ENCODE measurements around the gene CSNK1A1. TPM values are rescaled to one million over a fixed set of nuclear protein-coding genes. Genes with fewer than 3 reads are reported as not detected.

CSNK1A1 gene
- total and polyA plus RNA-seq, 5 experiments from 2014 or later = 133 to 197 (median 143) TPM

DNA sequence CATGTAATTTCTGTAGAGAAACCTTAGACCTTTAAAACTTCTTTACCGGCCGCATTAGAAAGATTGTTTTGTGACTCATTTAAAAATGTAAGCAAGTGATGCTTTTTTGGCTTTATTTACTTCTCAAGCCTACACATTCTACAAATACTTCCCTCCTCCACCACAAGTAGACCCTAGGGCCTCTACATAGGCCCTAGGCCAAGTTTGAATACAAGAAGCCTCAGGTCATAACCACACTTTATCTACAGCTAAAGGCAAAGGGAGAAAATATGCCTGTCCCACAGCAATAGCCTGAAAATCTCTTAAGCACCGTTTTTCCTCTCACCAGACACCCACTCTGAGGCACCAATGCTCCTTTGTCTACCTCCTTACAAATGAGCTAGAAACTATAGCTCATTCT is 53.9 kb downstream of the CSNK1A1 start:
- DNase-seq = no peak
- H3K9me3 Mint-ChIP-seq = no peaks in the 10 kb centered on the region
- H3K27me3 Mint-ChIP-seq = no peaks in the 10 kb centered on the region
- no peak overlapping the region for H3K4me3 Mint-ChIP-seq
- ATAC-seq = no peak
- POLR2A ChIA-PET = interaction anchor here (0.6 to 1.0 kb wide), 2 partner anchors 17 to 417 kb away, joined by 4 read pairs; no protein-coding TSS in a partner anchor
- peaks cover 0 to 3% (median 0%) of the 10 kb centered on the region in 4 donors for H3K4me1 Mint-ChIP-seq
- H3K27ac Mint-ChIP-seq = peak overlapping the region in 7 of 10 donors; percentile 0 to 76 (median 45)
- peaks cover 0 to 70% (median 20%) of the 10 kb centered on the region in 3 donors for H3K36me3 Mint-ChIP-seq

DNA sequence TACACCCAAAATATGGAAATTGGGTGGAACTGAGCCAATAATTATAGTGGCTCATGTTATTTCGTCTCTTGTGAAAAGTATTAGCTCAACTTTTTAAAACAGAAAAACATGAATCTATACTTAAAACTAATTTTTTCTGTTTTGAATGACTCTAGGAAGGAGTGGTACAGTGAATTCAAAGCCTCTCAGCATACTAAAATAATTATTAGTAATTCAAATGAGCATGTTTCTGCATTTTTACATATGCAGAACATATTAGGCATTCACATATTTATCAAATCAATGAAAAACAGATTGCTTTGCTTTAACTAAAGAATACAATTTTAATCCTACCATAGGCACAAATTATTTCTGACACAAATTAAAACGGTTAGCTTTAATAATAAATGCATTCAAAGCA is 54.3 kb downstream of the CSNK1A1 start:
- DNase-seq (no peak), ATAC-seq (no peak)
- H3K4me1 Mint-ChIP-seq = peaks cover 0 to 3% (median 0%) of the 10 kb centered on the region in 4 donors
- H3K36me3 Mint-ChIP-seq = peaks cover 0 to 68% (median 20%) of the 10 kb centered on the region in 3 donors
- H3K27ac Mint-ChIP-seq = peak overlapping the region in 1 of 10 donors; percentile 50
- no peak overlapping the region for H3K4me3 Mint-ChIP-seq
- H3K9me3 Mint-ChIP-seq = no peaks in the 10 kb centered on the region
- POLR2A ChIA-PET = interaction anchor here (1.0 kb wide), 1 partner anchor 17 kb away, joined by 4 read pairs; no protein-coding TSS in a partner anchor
- H3K27me3 Mint-ChIP-seq = no peaks in the 10 kb centered on the region

DNA sequence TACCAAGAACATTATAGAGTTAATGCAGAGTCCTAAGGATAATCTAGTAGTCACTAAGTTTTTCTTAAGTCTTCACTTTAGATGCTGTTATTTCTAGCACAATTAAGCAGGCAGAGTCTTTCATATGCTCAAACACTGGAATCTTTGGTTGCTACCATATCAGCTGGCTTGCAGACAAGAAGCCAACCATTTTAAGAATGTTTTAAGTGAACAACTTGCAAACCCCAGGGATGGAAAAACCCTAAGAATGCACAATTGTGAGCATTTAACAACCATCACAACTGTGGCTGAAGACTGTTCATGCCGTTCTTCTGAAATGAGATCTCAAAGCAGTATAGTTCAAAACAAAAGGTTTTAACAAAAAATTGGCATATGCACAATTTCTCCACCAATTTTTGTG is 55.1 kb downstream of the CSNK1A1 start:
- no peak overlapping the region for H3K4me3 Mint-ChIP-seq
- ATAC-seq = no peak
- H3K27me3 Mint-ChIP-seq = no peaks in the 10 kb centered on the region
- POLR2A ChIA-PET = no interaction called here
- H3K27ac Mint-ChIP-seq = peak overlapping the region in 5 of 10 donors; percentile 7 to 31 (median 14)
- peaks cover 0 to 64% (median 17%) of the 10 kb centered on the region in 3 donors for H3K36me3 Mint-ChIP-seq
- no peak for DNase-seq
- no peaks in the 10 kb centered on the region for H3K9me3 Mint-ChIP-seq
- H3K4me1 Mint-ChIP-seq = peaks cover 0 to 3% (median 0%) of the 10 kb centered on the region in 4 donors

DNA sequence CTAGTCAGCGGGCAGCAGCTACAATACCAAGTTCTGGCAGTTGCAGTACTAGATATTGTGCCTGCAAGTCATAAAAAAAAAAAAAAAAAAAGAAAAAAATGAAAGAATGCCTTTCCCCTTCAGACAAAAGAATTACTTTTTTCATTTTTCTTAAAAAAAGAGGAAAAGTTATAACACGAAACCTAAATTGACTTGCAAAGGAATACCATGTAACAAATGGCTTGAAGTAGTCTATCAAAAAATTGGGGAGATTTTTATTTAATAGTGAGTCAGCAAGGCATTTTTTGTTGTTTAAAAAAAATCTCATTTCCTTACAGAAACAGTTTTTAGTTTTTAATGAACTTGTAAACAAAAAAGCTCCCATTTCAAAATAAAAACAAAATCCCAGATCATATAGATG is 55.6 kb downstream of the CSNK1A1 start:
- no peak for DNase-seq
- no peak for ATAC-seq
- Mint-ChIP-seq H3K27ac (peak overlapping the region in 4 of 10 donors; percentile 7 to 26 (median 14)), H3K4me1 (peaks cover 0 to 3% (median 0%) of the 10 kb centered on the region in 4 donors), H3K27me3 (no peaks in the 10 kb centered on the region), H3K9me3 (no peaks in the 10 kb centered on the region), H3K4me3 (no peak overlapping the region), H3K36me3 (peaks cover 0 to 59% (median 15%) of the 10 kb centered on the region in 3 donors)
- POLR2A ChIA-PET = no interaction called here

DNA sequence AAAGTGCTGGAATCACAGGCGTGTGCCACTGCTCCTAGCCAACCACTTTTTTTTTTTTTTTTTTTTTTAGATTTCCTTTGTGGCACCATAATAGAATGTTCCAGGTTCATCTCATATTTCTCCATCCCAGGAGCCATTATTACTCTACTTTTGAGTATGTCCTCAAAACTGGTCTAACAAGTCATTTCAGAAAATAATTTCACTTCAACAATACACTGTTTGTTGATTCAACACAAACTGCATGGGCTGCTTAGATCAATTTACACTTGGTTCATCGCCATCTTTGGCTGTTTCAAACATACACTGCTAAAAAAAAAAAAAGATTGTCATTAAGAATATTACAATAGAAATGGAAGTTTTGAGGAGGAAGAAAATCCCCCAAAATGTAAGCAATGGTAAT is 57.9 kb downstream of the CSNK1A1 start:
- ATAC-seq (no peak), DNase-seq (no peak)
- Mint-ChIP-seq H3K27me3 (no peaks in the 10 kb centered on the region), H3K9me3 (peaks cover 0 to 3% (median 0%) of the 10 kb centered on the region in 9 donors), H3K27ac (no peak overlapping the region), H3K4me1 (peaks cover 6 to 15% (median 8%) of the 10 kb centered on the region in 4 donors), H3K36me3 (peaks cover 0 to 45% (median 13%) of the 10 kb centered on the region in 3 donors), H3K4me3 (no peak overlapping the region)
- POLR2A ChIA-PET = no interaction called here

DNA sequence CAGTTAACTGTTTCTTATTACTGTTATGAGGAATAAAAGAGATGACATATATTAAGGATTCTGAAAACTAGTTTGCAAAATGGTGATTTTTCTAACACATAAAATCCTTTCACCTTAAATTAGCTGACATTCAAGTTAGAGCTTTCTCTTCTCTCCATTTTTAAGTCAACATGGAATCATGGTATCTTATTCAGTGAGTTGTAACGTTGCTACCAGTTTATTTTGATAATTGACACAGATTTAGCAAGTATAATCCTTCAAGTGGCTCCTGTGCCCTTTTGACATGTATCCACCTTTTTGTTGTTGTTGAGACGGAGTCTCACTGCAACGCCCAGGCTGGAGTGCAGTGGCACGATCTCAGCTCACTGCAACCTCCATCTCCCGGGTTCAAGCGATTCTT is 58.5 kb downstream of the CSNK1A1 start:
- peaks cover 0 to 41% (median 13%) of the 10 kb centered on the region in 3 donors for H3K36me3 Mint-ChIP-seq
- no peaks in the 10 kb centered on the region for H3K27me3 Mint-ChIP-seq
- ATAC-seq = no peak
- no peak overlapping the region for H3K27ac Mint-ChIP-seq
- H3K4me3 Mint-ChIP-seq = no peak overlapping the region
- H3K4me1 Mint-ChIP-seq = peaks cover 6 to 17% (median 10%) of the 10 kb centered on the region in 4 donors
- peaks cover 0 to 3% (median 0%) of the 10 kb centered on the region in 9 donors for H3K9me3 Mint-ChIP-seq
- DNase-seq = no peak
- POLR2A ChIA-PET = no interaction called here

DNA sequence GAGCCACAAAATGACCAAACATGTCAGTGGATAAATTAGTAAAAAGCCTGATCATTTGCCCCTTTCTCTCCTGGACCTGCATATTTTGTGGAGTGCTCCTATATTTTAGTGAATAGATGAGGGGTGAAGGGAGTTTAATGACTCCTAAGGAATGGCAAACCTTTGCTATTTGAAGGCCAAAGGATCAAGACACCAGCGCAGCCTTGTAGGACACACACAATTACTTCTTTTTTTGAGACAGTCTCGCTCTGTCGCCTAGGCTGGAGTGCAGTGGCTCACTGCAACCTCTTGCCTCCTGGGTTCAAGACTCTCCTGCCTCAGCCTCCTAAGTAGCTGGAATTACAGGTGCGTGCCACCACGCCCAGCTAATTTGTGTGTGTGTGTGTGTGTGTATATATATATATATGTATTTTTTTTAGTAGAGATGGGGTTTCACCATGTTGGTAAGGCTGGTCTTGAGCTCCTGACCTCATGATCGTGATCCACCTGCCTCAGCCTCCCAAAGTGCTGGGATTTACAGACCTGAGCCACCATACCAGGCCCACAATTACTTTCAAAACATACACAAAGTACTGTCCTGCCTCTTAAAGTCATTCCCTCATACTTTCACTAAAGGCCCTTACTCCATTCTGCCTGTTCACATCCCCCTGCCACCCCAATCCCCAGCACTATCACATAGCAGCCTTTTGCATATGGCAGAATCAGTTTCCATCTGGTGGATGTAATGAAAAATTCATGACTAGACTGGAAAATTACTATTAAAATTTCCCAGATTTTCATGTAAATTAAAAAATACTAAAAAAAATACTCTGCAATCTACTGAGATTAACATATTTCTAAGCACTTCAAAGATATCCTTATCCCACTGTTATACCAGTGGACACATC is 60.4 kb downstream of the CSNK1A1 start:
- H3K36me3 Mint-ChIP-seq = peaks cover 0 to 22% (median 10%) of the 10 kb centered on the region in 3 donors
- H3K27ac Mint-ChIP-seq = peak overlapping the region in 4 of 10 donors; percentile 0 to 83 (median 30)
- H3K4me1 Mint-ChIP-seq = peaks cover 8 to 18% (median 13%) of the 10 kb centered on the region in 4 donors
- POLR2A ChIA-PET = interaction anchor here (0.6 kb wide), 1 partner anchor 64 kb away, joined by 3 read pairs; no protein-coding TSS in a partner anchor
- H3K27me3 Mint-ChIP-seq = no peaks in the 10 kb centered on the region
- H3K9me3 Mint-ChIP-seq = peaks cover 0 to 3% (median 0%) of the 10 kb centered on the region in 9 donors
- no peak overlapping the region for H3K4me3 Mint-ChIP-seq
- ATAC-seq (no peak), DNase-seq (no peak)

DNA sequence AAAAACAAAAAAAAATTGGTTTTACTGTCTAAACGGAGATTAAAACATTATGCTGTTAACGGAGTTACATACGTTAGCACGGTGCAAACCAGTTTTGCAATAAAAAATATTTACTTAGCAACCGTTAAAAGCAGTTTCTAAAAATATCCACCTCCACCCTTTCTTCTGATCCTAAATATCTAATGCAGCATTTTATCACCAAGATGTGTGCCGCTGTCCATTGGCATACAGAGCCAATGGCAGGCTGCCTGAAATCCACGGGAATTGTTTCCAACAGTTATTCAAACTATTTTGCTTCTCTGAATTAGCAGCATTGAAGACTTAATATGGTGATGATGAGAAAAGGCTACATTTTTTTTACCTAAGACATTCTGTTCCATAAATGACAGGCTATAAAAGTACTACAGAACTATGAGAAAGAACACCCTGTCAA is 61.6 kb downstream of the CSNK1A1 start:
- Mint-ChIP-seq H3K27me3 (no peaks in the 10 kb centered on the region), H3K27ac (peak overlapping the region in 5 of 10 donors; percentile 1 to 85 (median 31)), H3K4me3 (no peak overlapping the region), H3K4me1 (peaks cover 8 to 18% (median 13%) of the 10 kb centered on the region in 4 donors), H3K36me3 (peaks cover 0 to 14% (median 9%) of the 10 kb centered on the region in 3 donors), H3K9me3 (peaks cover 0 to 3% (median 0%) of the 10 kb centered on the region in 9 donors)
- no peak for DNase-seq
- POLR2A ChIA-PET = no interaction called here
- ATAC-seq = no peak

DNA sequence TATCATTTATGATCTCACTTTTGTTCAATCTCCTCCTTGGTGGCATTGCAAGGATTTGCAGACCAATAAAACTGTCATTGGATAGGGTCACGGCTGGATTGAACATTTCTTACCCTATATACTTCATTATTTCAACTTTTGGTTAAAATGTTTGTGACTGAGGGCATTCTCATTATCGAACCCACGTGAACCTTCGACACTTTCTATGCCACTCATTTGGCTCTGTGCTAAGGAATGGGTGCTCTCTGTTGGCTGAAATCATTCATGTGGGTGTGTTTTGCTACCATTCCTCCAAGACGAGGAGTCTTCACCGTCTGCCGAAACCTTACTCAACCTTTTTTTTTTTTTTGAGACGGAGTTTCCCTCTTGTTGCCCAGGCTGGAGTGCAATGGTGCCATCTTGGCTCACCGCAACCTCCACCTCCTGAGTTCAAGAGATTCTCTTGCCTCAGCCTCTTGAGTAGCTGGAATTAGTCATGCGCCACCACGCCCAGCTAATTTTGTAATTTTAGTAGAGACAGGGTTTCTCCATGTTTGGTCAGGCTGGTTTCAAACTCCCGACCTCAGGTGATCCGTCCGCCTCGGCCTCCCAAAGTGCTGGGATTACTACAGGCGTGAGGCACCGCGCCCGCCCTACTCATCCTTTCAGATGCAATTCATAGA is 62.5 kb downstream of the CSNK1A1 start:
- no peak for DNase-seq
- no peaks in the 10 kb centered on the region for H3K27me3 Mint-ChIP-seq
- peaks cover 0 to 3% (median 0%) of the 10 kb centered on the region in 9 donors for H3K9me3 Mint-ChIP-seq
- POLR2A ChIA-PET = no interaction called here
- H3K4me1 Mint-ChIP-seq = peaks cover 8 to 18% (median 13%) of the 10 kb centered on the region in 4 donors
- ATAC-seq = no peak
- no peak overlapping the region for H3K4me3 Mint-ChIP-seq
- H3K36me3 Mint-ChIP-seq = peaks cover 0 to 9% (median 5%) of the 10 kb centered on the region in 3 donors
- H3K27ac Mint-ChIP-seq = peak overlapping the region in 5 of 10 donors; percentile 9 to 77 (median 13)

DNA sequence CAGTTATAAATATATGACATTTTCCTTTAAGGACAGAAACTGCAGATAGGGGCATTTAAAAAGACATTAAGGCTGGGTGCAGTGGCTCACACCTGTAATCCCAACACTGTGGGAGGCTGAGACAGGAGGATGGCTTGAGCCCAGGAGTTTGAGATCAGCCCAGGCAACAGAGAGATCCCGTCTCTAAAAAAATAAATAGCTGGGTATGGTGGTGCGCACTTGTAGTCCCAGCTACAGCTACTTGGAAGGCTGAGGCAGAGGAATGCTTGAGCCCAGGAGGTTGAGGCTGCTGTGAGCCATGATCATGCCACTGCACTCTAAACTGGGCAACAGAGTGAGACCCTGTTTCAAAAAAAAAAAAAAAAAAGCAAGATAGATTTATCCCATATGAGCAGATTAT is 63.6 kb downstream of the CSNK1A1 start:
- no peak for DNase-seq
- peaks cover 0 to 3% (median 0%) of the 10 kb centered on the region in 9 donors for H3K9me3 Mint-ChIP-seq
- no peak overlapping the region for H3K4me3 Mint-ChIP-seq
- H3K27me3 Mint-ChIP-seq = no peaks in the 10 kb centered on the region
- no peaks in the 10 kb centered on the region for H3K36me3 Mint-ChIP-seq
- H3K27ac Mint-ChIP-seq = peak overlapping the region in 4 of 10 donors; percentile 23 to 61 (median 40)
- no peak for ATAC-seq
- H3K4me1 Mint-ChIP-seq = peaks cover 8 to 18% (median 13%) of the 10 kb centered on the region in 4 donors
- POLR2A ChIA-PET = no interaction called here

DNA sequence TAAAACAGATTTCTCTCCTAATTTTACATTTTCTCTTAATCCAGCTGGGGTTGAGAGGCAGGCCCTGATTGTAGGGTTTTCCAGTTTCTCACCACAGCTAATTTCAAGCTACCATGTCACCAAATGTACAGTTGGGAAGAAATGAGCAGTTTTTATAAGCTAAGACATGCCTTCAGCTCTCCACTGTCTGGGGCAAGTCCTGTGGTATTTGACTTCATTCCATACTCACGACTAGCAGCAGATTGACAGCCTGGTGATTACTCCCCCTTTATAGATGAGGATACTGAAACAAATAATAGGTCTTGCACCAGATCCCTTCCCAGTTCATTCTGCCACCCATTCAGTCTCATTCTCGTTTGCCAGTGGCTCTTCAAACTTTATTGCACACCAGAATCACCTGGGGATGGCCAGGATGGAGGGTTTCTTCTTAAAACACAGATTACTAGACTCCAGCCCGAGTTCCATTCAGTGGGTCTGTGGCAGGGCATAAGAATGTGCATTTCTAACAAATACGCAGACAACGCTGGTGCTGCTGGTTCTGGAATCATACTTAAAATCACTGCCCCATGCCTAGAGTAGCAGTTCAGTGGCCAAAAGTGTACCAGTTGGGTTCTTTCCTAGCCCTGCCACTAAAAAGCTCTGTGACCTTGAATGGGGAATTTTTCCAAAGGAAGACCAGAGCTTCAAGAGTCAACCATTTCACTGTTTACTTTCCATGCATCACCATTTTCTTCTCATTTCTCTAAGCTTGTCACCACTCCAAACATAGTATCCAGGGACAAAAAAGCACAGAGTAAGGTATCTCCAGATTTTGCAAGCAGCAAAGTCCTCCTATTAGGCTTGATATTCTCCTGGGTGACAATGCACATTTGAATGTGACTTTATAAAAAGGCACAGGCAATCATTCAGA is 64.3 kb downstream of the CSNK1A1 start:
- Mint-ChIP-seq H3K9me3 (peaks cover 0 to 3% (median 0%) of the 10 kb centered on the region in 9 donors), H3K4me1 (peaks cover 8 to 18% (median 14%) of the 10 kb centered on the region in 4 donors), H3K27ac (peak overlapping the region in 2 of 10 donors; percentile 17 to 23), H3K27me3 (peaks cover 0 to 1% (median 0%) of the 10 kb centered on the region in 5 donors), H3K4me3 (no peak overlapping the region), H3K36me3 (no peaks in the 10 kb centered on the region)
- no peak for ATAC-seq
- DNase-seq = no peak
- POLR2A ChIA-PET = no interaction called here

Measured in naive thymus-derived CD8-positive, alpha-beta T cell (primary cell).